Measurements from ENCODE around the gene ZNF425.

ZNF425 gene

DNA sequence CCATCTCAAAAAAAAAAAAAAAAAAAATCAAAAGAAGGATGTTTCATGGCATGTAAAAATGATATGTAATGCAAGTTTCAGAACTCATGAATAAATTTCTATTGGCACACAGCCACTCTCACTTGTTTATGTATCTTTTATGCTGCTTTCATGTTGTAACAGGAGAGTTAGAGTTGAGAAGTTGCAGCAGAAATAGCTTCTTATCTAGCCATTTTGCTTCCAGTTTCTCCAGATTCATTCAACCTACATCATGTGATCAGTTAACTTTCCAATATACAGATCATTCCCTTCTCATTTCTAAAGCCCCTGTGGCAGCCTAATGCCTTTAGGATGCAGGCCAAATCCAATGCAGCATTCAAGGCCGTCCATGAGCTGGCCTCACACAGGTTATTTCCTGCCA lies 66.0 kb downstream of the ZNF425 start:
- Histone ChIP-seq H3K4me2 (ENCODE audit: low read depth, low read length, poor library complexity, severe bottlenecking) (no peak overlapping the region), H3K36me3 (ENCODE audit: insufficient read depth, low read length) (no peaks in the 10 kb centered on the region), H3K4me3 (ENCODE audit: low read length, poor library complexity, severe bottlenecking) (no peak overlapping the region), H3K9me2 (replicated peaks; ENCODE audit: low read depth, low read length) (no peaks in the 10 kb centered on the region), H3K27me3 (ENCODE audit: insufficient read depth, low read length, poor library complexity, severe bottlenecking) (no peaks in the 10 kb centered on the region), H3F3A (ENCODE audit: low read depth) (no peaks in the 10 kb centered on the region; the same call in 1 of the 2 replicates), H2AFZ (ENCODE audit: low read length) (no peak overlapping the region), H3K79me2 (ENCODE audit: insufficient read depth, low read length) (0 out of 2 replicates have a peak, but pooled peaks cover 5% of the 10 kb centered on the region), H3K9ac (ENCODE audit: low read depth, low read length, poor library complexity, severe bottlenecking) (no peak overlapping the region), H3K4me1 (ENCODE audit: insufficient read depth, low read length, poor library complexity, severe bottlenecking) (no peaks in the 10 kb centered on the region), H3K9me3 (ENCODE audit: insufficient read depth, low read depth, low read length) (no peaks in the 10 kb centered on the region), H4K20me1 (ENCODE audit: insufficient read depth, low read length, poor library complexity, severe bottlenecking) (no peaks in the 10 kb centered on the region)
- no peak for TF ChIP-seq EZH2phosphoT487 (IDR thresholded peaks at IDR 0.05; ENCODE audit: borderline replicate concordance)
- TF ChIP-seq, protein P1, sequence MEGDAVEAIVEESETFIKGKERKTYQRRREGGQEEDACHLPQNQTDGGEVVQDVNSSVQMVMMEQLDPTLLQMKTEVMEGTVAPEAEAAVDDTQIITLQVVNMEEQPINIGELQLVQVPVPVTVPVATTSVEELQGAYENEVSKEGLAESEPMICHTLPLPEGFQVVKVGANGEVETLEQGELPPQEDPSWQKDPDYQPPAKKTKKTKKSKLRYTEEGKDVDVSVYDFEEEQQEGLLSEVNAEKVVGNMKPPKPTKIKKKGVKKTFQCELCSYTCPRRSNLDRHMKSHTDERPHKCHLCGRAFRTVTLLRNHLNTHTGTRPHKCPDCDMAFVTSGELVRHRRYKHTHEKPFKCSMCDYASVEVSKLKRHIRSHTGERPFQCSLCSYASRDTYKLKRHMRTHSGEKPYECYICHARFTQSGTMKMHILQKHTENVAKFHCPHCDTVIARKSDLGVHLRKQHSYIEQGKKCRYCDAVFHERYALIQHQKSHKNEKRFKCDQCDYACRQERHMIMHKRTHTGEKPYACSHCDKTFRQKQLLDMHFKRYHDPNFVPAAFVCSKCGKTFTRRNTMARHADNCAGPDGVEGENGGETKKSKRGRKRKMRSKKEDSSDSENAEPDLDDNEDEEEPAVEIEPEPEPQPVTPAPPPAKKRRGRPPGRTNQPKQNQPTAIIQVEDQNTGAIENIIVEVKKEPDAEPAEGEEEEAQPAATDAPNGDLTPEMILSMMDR (conservative IDR thresholded peaks at IDR 0.05; ENCODE audit: low read length), result no peak

DNA sequence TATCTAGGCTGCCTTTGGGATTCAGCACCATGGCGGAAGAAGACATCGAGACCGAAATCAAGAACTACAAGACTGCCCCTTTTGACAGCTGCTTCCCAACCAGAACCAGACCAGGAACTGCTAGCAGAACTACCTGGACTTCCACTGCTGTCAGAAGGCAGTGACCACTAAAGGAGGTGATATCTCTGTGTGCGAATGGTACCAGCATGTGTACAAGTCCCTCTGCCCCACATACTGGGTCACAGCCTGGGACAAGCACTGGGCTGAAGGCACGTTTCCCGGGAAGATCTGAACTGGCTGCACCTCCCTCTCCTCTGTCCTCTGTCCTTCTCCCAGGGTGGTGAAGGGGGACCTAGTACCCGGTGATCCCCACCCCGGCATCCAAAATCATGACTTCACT lies 72.2 kb downstream of the ZNF425 start:
- H3K79me2 ChIP-seq (ENCODE audit: insufficient read depth, low read length), result no peaks in the 10 kb centered on the region
- no peak overlapping the region for H3K9ac ChIP-seq (ENCODE audit: low read depth, low read length, poor library complexity, severe bottlenecking)
- no peak overlapping the region for H3K4me2 ChIP-seq (ENCODE audit: low read depth, low read length, poor library complexity, severe bottlenecking)
- H3F3A ChIP-seq (ENCODE audit: low read depth), result no peaks in the 10 kb centered on the region
- no peaks in the 10 kb centered on the region for H3K9me3 ChIP-seq (ENCODE audit: insufficient read depth, low read depth, low read length)
- H3K9me2 ChIP-seq (replicated peaks; ENCODE audit: low read depth, low read length), result no peaks in the 10 kb centered on the region
- H4K20me1 ChIP-seq (ENCODE audit: insufficient read depth, low read length, poor library complexity, severe bottlenecking), result no peaks in the 10 kb centered on the region
- H3K27me3 ChIP-seq (ENCODE audit: insufficient read depth, low read length, poor library complexity, severe bottlenecking), result no peaks in the 10 kb centered on the region
- H3K4me3 ChIP-seq (ENCODE audit: low read length, poor library complexity, severe bottlenecking), result no peak overlapping the region
- H3K36me3 ChIP-seq (ENCODE audit: insufficient read depth, low read length), result no peaks in the 10 kb centered on the region
- H2AFZ ChIP-seq (ENCODE audit: low read length), result no peak overlapping the region
- TF ChIP-seq EZH2phosphoT487 (IDR thresholded peaks at IDR 0.05; ENCODE audit: borderline replicate concordance), result no peak
- TF ChIP-seq, protein P1 (conservative IDR thresholded peaks at IDR 0.05; ENCODE audit: low read length), result no peak
- no peaks in the 10 kb centered on the region for H3K4me1 ChIP-seq (ENCODE audit: insufficient read depth, low read length, poor library complexity, severe bottlenecking)

DNA sequence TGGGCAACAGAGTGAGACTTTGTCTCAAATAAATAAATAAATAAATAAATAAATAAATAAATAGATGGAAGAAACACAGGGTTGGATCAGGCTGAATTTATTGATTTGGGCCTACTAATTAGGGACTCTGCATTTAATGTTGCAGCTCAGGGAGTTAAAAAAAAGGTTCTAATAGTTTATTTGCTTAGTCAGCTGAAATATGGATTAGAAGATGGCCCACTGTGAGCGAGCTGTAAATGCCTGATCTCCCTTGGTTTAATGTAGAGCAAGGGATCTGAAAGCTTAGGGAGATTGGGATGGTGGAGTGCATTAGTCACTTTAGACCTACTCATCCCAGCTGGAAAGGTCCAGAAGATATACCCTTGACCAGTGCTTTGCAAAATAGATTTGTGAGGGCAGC lies 72.7 kb downstream of the ZNF425 start:
- Histone ChIP-seq H3K27me3 (ENCODE audit: insufficient read depth, low read length, poor library complexity, severe bottlenecking) (no peaks in the 10 kb centered on the region), H3K9me3 (ENCODE audit: insufficient read depth, low read depth, low read length) (no peaks in the 10 kb centered on the region), H3K36me3 (ENCODE audit: insufficient read depth, low read length) (no peaks in the 10 kb centered on the region), H3F3A (ENCODE audit: low read depth) (no peaks in the 10 kb centered on the region), H3K4me2 (ENCODE audit: low read depth, low read length, poor library complexity, severe bottlenecking) (no peak overlapping the region), H3K4me3 (ENCODE audit: low read length, poor library complexity, severe bottlenecking) (no peak overlapping the region), H4K20me1 (ENCODE audit: insufficient read depth, low read length, poor library complexity, severe bottlenecking) (no peaks in the 10 kb centered on the region), H3K9me2 (replicated peaks; ENCODE audit: low read depth, low read length) (no peaks in the 10 kb centered on the region), H3K79me2 (ENCODE audit: insufficient read depth, low read length) (no peaks in the 10 kb centered on the region), H2AFZ (ENCODE audit: low read length) (no peak overlapping the region), H3K4me1 (ENCODE audit: insufficient read depth, low read length, poor library complexity, severe bottlenecking) (no peaks in the 10 kb centered on the region), H3K9ac (ENCODE audit: low read depth, low read length, poor library complexity, severe bottlenecking) (no peak overlapping the region)
- TF ChIP-seq EZH2phosphoT487 (IDR thresholded peaks at IDR 0.05; ENCODE audit: borderline replicate concordance), result no peak
- TF ChIP-seq, protein P1 (conservative IDR thresholded peaks at IDR 0.05; ENCODE audit: low read length), result no peak
